PFSK-1 (cell line): ENCODE results near the gene SPOCD1.

Source experiments
- FOXP2 ChIP-seq: optimal IDR thresholded peaks from 2 replicates; pipeline ENCODE3; 2011; ENCODE audit warnings: borderline replicate concordance, control low read depth, inconsistent platforms; ENCODE audit not compliant: insufficient read depth; ENCODE audit errors: extremely low read length, extremely low read depth
- POLR2AphosphoS5 ChIP-seq: IDR thresholded peaks from 2 replicates; pipeline ENCODE4 v1.6.1; 2012; ENCODE audit warnings: low read depth, mild to moderate bottlenecking, control low read depth, low read length, moderate library complexity
- SIN3A ChIP-seq: IDR thresholded peaks from 2 replicates; pipeline ENCODE4 v1.6.1; 2012; ENCODE audit warnings: mild to moderate bottlenecking, low read length, moderate library complexity, borderline replicate concordance; ENCODE audit not compliant: insufficient read depth
- TAF1 ChIP-seq: IDR thresholded peaks from 2 replicates; pipeline ENCODE4 v1.6.1; 2012; ENCODE audit warnings: low read length, control low read depth, borderline replicate concordance; ENCODE audit not compliant: insufficient read depth
- TF ChIP-seq, protein P1 (sequence below), 2 experiments: IDR thresholded peaks; 2 replicates each; pipeline versions ENCODE4 v1.6.1 to v1.8.0; 2011 to 2012; ENCODE audit warnings: low read depth in 2 of 2, low read length in 2 of 2, control low read depth in 1 of 2, inconsistent platforms in 1 of 2, mild to moderate bottlenecking in 1 of 2, moderate library complexity in 1 of 2; ENCODE audit not compliant: insufficient read depth in 1 of 2

Gene SPOCD1

DNA sequence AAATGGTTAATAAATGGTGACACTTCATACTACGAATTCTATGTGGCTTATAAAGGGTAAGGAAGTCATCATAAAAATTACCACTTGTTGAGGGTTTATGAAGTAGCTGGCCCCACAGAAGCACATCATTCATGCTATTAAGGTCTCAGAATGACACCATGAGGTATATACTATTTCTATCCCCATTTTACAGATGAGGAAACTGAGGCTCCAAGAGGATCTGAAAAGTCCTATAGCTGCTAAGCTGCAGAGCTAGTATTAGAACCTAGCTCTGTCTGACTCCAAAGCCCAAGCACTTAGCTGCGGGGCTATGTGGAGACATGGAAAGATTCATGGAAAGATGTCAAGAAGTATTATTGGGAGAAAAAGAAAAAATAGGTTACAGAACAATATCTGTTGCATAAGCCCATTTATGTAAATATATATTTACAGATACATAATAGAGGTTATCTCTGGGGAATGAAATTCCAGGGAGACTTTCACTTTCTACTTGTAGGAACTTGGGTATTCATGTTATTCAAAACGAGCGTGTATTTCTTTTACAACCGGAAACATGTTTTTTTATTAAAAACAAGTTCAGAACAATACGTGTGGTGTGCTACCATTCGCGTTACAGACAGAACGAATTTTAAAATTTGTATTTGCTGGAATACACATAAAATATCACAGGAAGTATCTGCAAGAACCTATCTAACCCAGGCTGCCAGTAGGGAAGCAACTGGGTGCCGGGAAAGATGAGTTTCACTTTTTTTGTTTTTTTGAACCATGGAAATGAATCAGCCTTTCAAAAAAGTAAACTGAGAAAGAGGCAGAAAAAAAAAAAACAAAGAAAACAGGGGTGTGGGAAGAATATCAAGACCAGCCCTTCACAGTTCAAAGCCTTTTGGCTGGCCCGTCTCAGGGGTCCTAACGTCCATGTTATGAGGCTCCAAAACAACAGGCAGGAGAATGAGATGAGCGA is 13.4 kb downstream of the SPOCD1 start:
- TF ChIP-seq, protein P1, sequence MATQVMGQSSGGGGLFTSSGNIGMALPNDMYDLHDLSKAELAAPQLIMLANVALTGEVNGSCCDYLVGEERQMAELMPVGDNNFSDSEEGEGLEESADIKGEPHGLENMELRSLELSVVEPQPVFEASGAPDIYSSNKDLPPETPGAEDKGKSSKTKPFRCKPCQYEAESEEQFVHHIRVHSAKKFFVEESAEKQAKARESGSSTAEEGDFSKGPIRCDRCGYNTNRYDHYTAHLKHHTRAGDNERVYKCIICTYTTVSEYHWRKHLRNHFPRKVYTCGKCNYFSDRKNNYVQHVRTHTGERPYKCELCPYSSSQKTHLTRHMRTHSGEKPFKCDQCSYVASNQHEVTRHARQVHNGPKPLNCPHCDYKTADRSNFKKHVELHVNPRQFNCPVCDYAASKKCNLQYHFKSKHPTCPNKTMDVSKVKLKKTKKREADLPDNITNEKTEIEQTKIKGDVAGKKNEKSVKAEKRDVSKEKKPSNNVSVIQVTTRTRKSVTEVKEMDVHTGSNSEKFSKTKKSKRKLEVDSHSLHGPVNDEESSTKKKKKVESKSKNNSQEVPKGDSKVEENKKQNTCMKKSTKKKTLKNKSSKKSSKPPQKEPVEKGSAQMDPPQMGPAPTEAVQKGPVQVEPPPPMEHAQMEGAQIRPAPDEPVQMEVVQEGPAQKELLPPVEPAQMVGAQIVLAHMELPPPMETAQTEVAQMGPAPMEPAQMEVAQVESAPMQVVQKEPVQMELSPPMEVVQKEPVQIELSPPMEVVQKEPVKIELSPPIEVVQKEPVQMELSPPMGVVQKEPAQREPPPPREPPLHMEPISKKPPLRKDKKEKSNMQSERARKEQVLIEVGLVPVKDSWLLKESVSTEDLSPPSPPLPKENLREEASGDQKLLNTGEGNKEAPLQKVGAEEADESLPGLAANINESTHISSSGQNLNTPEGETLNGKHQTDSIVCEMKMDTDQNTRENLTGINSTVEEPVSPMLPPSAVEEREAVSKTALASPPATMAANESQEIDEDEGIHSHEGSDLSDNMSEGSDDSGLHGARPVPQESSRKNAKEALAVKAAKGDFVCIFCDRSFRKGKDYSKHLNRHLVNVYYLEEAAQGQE (IDR thresholded peaks at IDR 0.05; ENCODE audit: insufficient read depth in 1 of 2, low read depth in 2 of 2, low read length in 2 of 2), result no peak
- TF ChIP-seq SIN3A (no peak), TAF1 (no peak), POLR2AphosphoS5 (no peak), FOXP2 (no peak)

DNA sequence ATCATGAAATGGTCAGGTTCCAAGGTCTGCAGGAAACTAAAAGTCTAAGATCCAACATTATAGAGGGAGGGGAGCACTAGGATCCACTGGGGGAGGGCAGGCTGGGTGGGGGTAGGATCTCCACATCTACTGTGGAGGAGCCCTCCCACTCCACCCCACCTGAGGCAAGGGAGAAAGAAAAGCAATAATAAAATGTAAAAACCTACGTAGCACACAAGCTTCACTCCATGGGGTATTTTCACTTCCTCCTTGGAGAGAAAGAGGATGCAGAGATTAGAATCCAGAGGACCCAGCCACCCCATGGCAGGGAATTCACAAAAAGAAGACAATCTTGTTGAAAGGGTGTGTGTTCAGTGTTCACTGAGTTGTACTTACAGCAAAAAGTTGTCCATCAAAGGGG is 14.4 kb downstream of the SPOCD1 start:
- TF ChIP-seq SIN3A (no peak), FOXP2 (no peak), POLR2AphosphoS5 (no peak), TAF1 (no peak)
- TF ChIP-seq, protein P1 (IDR thresholded peaks at IDR 0.05; ENCODE audit: insufficient read depth in 1 of 2, low read depth in 2 of 2, low read length in 2 of 2), result no peak

DNA sequence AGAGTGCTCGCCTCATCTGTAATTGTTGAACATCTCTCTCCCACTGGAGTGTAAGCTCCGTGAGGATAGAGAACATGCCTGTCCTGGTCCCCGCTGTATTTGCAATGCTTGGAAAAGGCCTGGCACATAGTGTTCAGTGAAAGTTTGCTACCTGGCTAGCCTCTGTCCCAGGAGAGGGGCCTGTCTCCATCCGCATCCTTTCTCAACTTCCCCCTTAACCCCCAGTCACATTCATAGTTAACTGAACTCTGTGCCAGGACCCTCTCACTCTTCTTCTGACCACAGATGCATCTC is 15.2 kb downstream of the SPOCD1 start:
- TF ChIP-seq FOXP2 (no peak), SIN3A (no peak), TAF1 (no peak), POLR2AphosphoS5 (no peak)
- TF ChIP-seq, protein P1 (IDR thresholded peaks at IDR 0.05; ENCODE audit: insufficient read depth in 1 of 2, low read depth in 2 of 2, low read length in 2 of 2), result no peak

DNA sequence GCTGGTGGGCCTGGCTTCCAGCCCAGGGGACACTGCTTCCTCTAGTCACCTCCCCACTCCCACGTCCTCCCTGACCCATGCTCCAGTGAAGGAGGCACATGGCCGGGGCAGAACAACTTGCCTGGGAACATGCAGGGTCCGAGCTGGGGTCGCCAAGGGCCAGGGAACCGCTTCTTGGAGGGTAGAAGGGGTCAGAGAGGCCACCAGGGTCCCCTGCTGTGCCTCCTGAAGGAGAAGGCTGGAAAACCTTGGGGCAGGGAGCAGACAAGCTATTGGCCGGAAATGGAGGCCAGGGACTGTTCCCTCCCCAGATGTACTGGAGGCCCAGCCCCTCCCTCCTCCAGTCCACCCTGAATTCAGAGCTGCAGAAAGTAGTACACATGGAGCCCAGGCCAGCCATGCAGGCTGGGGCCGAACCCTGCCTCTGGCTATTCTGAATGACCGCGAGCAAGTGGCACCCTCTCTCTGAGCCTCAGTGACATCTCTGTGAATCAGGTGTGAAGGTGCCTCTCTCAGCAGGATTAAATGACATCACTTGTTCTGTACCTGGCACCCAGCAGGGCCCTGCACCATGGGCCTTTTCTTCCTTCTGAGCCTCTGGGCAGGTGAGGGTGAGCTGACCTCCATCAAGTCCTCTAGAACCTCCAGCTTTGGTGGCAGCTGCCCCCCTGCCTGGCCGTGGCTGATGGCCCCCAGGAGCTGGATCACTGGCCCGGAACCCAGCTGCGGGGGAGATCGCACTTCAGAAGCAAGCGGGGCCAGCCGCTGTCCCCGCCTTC is 15.7 kb downstream of the SPOCD1 start:
- TF ChIP-seq, protein P1 (IDR thresholded peaks at IDR 0.05; ENCODE audit: insufficient read depth in 1 of 2, low read depth in 2 of 2, low read length in 2 of 2), result no peak
- TF ChIP-seq FOXP2 (peak; percentile 26), SIN3A (no peak), TAF1 (no peak), POLR2AphosphoS5 (no peak)
